ENCODE data around the gene TBC1D5.

GRCh38 chr3:17307887-17308286 is 434.5 kb downstream of the TBC1D5 start:
- TF ChIP-seq ZNF274 (IDR thresholded peaks at IDR 0.05; ENCODE audit: low read depth, low read length) (no peak), POLR2A (IDR thresholded peaks at IDR 0.05; ENCODE audit: borderline replicate concordance, extremely low read depth, insufficient read depth, insufficient read length) (no peak), POLR2AphosphoS5 (IDR thresholded peaks at IDR 0.05; ENCODE audit: low read depth, low read length) (no peak), TCF7L2 (IDR thresholded peaks at IDR 0.05; ENCODE audit: borderline replicate concordance, extremely low read depth, insufficient read depth, insufficient read length) (no peak), CTCF (IDR thresholded peaks at IDR 0.05 in 2 of 3, conservative IDR thresholded peaks at IDR 0.05 in 1 of 3; ENCODE audit: borderline replicate concordance in 1 of 3, insufficient read depth in 1 of 3, low read depth in 2 of 3, low read length in 2 of 3) (no peak; a peak in 1 of 6 replicates), REST (IDR thresholded peaks at IDR 0.05; ENCODE audit: low read depth) (no peak), FOSL1 (IDR thresholded peaks at IDR 0.05; ENCODE audit: low read depth) (no peak), CEBPB (IDR thresholded peaks at IDR 0.05; ENCODE audit: low read depth) (no peak)

Measured in HCT116 (cell line).